Retinal pigment epithelial cell (primary cell): Measurements from ENCODE around the gene TPPP2.

Experiments used
- DNase-seq: peaks from one replicate; pipeline ENCODE4 v3.0.0-alpha.2; 2010; ENCODE audit warnings: low read depth
- H3K4me3 ChIP-seq: 2 replicates; pipeline ENCODE4 v1.5.1; 2011; ENCODE audit warnings: mild to moderate bottlenecking, low read length, control low read depth, moderate library complexity
- TF ChIP-seq, protein P1 (sequence below): conservative IDR thresholded peaks from 2 replicates; pipeline ENCODE4 v1.5.1; 2011; ENCODE audit warnings: low read depth, low read length, control low read depth, inconsistent platforms

Gene TPPP2

DNA sequence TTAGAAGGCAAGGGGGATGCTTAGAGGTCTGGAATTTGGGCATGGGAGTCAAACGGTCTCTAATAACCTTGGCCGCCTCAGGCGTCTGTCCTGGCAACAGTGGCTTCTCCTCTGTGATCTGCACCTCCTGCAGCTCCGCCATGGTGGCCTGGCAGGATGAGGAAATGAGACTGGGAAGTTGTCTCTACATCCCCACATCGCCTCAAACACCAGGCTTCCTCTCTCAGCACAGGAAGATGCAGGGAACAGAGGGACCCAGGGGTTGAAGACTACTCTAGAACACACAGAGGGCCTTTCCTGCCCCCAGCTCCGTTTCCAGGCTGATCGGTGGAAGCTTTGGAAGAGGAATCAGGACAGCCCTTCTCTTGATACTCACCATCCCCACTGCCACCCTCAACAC is 6.8 kb upstream of the TPPP2 start:
- TF ChIP-seq, protein P1, sequence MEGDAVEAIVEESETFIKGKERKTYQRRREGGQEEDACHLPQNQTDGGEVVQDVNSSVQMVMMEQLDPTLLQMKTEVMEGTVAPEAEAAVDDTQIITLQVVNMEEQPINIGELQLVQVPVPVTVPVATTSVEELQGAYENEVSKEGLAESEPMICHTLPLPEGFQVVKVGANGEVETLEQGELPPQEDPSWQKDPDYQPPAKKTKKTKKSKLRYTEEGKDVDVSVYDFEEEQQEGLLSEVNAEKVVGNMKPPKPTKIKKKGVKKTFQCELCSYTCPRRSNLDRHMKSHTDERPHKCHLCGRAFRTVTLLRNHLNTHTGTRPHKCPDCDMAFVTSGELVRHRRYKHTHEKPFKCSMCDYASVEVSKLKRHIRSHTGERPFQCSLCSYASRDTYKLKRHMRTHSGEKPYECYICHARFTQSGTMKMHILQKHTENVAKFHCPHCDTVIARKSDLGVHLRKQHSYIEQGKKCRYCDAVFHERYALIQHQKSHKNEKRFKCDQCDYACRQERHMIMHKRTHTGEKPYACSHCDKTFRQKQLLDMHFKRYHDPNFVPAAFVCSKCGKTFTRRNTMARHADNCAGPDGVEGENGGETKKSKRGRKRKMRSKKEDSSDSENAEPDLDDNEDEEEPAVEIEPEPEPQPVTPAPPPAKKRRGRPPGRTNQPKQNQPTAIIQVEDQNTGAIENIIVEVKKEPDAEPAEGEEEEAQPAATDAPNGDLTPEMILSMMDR, result no peak
- DNase-seq, result no peak
- no peak overlapping the region for H3K4me3 ChIP-seq

DNA sequence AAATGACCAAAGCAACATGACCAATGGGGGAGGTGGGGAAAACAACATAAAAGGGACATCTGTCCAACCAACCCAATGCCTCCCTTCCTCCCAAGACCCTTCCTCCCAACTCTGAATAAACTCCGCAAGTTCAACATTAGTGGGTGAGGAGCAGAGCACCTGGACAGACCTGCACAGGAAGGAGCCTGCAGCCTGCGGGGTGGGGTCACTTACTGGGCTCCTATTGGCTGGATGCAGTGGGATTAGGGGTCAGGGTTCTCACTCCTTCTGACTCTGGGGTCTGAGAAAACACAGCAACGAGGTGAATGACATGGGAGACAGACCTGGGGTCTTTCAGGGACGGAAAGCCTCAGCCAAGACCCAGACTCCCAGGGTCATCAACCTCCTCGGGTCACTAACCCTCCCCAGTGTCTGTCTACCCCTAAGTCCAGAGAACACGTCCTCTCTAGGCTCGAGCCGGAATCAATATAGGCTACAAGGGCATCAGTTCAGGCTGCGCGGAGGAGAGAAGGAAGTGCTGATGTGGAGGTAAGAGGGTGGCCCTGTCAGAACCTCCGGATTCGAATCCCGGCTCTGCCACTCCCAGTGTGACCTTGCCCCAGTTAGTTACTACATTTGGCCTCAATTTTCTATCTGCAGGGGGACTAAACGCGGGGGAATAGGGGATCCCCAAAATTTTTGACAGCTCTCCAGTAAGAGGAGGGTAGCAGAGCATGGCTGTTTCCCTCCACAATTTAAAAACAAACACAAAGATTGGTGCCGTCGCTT is 6.0 kb upstream of the TPPP2 start:
- TF ChIP-seq, protein P1, result no peak
- DNase-seq, result no peak
- H3K4me3 ChIP-seq, result peak overlapping the region; percentile 49

DNA sequence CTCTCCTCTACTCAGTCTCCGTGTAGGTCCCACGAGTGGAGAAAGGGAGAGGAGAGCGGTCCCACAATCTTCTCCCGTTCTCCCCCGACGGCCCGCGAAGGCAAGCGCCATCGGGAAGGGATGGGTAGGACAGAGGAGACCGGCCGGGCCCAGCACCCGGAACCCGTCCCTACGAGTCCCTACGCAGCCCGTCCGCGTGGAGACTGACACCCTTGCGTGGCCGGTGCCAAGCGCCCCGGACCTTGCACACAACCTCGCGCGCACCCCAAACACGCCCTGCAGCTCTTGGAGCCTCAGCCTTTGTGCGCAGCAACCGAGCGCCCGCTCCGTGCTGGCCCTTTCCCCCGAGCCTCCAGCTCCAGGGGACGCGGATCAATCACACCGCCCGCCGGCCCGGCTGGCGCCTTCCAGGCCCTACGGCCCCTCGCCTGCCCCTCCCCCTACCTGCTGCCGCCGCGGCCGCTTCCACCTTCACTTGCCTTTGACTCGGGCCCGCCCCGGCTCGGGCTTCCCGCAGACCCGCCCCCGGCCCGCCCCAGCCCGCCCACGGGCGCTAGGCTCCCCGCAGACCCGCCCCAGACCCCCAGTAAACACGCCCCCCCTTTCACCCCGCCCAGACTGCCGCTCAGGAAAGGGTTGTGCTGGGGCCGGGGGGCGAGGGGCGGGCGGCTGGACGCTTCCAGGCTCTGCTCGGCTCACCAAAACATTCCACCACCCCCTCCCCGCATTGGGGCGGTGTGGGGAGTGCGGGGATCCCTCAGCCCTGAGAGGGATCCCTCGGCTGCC is 5.2 kb upstream of the TPPP2 start, which contains the start of gene NDRG2:
Gene NDRG2, minus strand, starts transcription at position 477 of the 786 bp plus-strand sequence. CDS start 1,746 bp downstream, outside the sequence.
- TF ChIP-seq, protein P1, result no peak
- no peak for DNase-seq
- H3K4me3 ChIP-seq, result peak within 1 kb of the TSS; percentile 49

DNA sequence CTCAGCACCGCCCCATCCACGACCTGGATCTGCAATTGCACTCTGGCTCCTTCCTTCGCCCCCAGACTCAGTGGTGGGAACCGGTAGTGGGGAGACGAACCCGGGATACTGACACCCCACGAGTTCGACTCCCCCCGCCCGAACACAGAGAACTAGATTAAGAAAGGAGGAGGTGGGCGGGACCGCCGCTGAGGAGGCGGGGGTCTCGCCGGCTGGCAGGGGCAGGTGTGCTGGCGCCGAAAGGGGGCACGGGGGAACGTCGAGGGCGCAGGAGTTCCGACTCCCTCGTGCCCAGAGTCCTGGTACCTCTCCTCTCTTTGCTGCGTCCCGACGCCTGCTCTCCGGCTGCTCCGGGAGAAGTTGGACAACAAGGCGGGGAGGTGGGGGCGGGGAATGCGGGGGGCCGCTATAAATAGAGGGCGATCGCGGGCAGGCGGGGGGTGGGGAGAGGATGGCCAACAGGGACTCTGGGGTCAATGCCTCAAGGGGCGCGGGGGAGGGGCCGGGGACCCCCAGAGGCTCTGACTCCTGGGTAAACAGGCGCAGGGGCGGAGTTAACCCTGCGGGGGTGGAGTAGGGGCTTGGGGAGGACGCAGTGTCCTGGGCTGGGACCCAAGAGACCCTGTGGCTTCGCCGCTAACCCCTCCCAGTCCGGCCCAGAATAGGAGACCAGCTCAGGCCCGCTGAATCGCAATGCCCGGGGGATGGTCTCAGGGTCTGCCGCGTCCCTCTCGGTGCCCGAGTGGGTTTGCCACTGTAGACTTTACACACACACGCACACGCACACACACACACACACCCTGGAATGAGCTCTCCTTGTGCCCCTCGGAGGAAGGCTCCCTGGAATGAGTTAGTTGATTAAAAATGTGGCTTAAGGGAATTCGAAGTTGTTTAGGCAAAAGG is 4.4 kb upstream of the TPPP2 start:
- TF ChIP-seq, protein P1, result no peak
- DNase-seq, result no peak
- peak overlapping the region; percentile 44 for H3K4me3 ChIP-seq

DNA sequence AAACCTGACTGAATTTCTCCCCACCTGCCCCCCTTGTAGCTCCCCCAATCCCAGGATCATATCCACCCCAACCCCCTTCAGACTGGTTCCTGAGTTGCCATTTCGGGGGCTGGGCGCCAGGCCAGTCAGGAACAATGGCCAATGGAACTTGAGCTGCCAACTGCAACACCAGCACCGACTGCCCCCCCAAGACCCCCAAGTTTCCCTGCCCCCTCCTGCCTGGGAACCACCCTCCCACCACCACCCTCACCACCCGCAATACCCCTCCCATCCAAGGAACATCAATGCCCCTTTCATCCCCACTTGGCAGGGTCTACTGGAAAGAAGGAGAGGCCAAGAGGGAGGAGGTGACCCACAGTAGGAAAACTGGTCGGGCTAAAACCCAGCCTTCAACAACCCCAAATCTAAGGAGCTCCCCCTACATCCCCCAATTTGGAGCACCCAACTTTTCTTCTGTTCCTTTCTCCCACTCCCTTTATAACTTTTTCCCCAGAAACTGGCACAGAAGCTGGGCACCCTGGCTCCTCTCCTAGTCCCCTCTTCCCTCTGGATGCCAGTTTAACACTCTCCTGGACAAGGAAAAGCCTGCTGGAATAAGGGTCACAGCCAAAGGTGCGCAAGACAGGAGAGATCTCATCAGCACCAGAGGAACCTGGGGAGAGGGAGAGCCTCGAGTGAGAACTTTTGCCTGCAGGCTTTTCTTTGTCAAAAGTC is 3.6 kb upstream of the TPPP2 start:
- TF ChIP-seq, protein P1, result no peak
- no peak overlapping the region for H3K4me3 ChIP-seq
- no peak for DNase-seq

DNA sequence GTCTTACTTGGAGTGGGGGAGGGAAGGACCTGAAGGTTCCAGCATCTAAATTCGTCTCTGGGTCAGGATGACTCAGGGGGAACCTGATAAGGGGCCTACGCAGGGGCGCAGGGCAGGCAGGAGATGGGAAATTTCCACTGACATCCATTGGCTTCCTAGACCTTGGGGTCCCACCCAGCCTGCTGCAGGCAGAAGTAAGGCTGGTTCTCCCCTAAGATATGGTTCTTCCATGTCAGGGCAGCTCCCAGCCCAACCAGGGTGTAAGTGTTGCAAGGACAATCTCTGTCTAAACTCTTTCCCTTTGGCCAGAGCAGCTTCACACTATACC is 3.1 kb upstream of the TPPP2 start:
- DNase-seq, result no peak
- no peak overlapping the region for H3K4me3 ChIP-seq
- TF ChIP-seq, protein P1, result no peak
